ENCODE data around the gene NPHS2.

Gene NPHS2
- 0 to 0.17 (median 0) reads per million in 3 donors for total RNA-seq

DNA sequence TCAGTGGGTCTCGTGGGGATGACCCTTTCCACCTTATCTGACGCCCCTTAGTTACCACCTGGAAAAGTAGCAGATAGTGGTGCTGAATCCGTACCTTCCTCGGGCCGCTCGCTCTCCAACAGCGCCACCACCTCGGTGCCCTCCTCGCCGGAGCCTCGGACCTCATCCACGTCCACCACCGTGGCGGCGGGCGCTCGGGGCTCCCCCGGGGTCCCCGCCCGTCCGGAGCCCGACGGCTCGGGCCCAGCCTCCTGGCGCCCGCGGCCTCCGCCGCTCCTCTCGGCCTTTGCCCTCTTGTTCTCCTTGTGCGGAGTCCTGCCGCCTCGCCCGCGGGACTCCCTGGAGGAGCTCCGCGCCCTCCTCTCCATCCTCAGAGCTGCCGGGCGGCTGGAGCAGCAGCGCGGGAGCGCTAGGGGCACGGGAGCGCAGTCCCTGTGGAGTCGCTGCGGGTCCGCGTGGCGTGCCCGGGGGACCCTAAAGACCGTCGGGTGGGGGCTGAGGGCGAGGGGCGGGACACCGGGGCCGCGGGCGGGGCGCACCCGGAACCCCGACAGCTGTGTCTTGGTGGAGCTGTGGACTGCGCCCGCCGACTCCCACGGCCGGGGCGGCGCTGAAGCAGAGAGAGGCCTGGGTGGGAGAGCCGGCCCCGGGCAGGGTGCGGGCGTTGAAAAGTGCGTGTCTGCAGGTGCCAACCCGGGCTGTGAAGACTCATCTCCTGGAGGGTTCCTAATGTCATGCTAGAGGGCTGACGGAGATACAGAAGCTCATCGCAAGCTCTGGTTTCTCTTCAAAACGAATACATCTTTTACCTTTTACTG, at the start of gene NPHS2:
TSS of gene NPHS2 (minus strand) at position 452 of the 818 bp plus-strand sequence. CDS start at position 368, 84 bp downstream.
- Histone ChIP-seq H3K4me3 (ENCODE audit: insufficient read depth, low read depth, low read length, poor library complexity, severe bottlenecking) (no peak within 1 kb of the TSS), H3K27ac (ENCODE audit: insufficient read depth, low read length, poor library complexity, severe bottlenecking) (no peak within 1 kb of the TSS), H3K27me3 (replicated peaks; ENCODE audit: control insufficient read depth, insufficient read depth, low read length, poor library complexity, severe bottlenecking) (peaks cover 7% of the 10 kb centered on the region), H3K4me1 (ENCODE audit: control insufficient read depth, insufficient read depth, low read length, poor library complexity, severe bottlenecking) (no peaks in the 10 kb centered on the region), H3K9me3 (ENCODE audit: control insufficient read depth, low read length) (no peaks in the 10 kb centered on the region), H3K36me3 (ENCODE audit: control insufficient read depth, insufficient read depth, low read length) (no peaks in the 10 kb centered on the region)
- DNase-seq = no peak

- no peak overlapping the region for H3K27ac ChIP-seq (ENCODE audit: insufficient read depth, low read length, poor library complexity, severe bottlenecking)
- no peak for DNase-seq
- peaks cover 3% of the 10 kb centered on the region for H3K27me3 ChIP-seq (replicated peaks; ENCODE audit: control insufficient read depth, insufficient read depth, low read length, poor library complexity, severe bottlenecking)
- H3K36me3 ChIP-seq (ENCODE audit: control insufficient read depth, insufficient read depth, low read length) = no peaks in the 10 kb centered on the region
- no peaks in the 10 kb centered on the region for H3K4me1 ChIP-seq (ENCODE audit: control insufficient read depth, insufficient read depth, low read length, poor library complexity, severe bottlenecking)
- no peaks in the 10 kb centered on the region for H3K9me3 ChIP-seq (ENCODE audit: control insufficient read depth, low read length)
- no peak overlapping the region for H3K4me3 ChIP-seq (ENCODE audit: insufficient read depth, low read depth, low read length, poor library complexity, severe bottlenecking)
Observed at GRCh38 chr1:179612361-179612760, 36.6 kb upstream of the NPHS2 start.

GRCh38 chr1:179601093-179601492, 25.3 kb upstream of the NPHS2 start:
- Histone ChIP-seq H3K9me3 (ENCODE audit: control insufficient read depth, low read length) (no peaks in the 10 kb centered on the region), H3K4me1 (ENCODE audit: control insufficient read depth, insufficient read depth, low read length, poor library complexity, severe bottlenecking) (no peaks in the 10 kb centered on the region), H3K36me3 (ENCODE audit: control insufficient read depth, insufficient read depth, low read length) (no peaks in the 10 kb centered on the region), H3K4me3 (ENCODE audit: insufficient read depth, low read depth, low read length, poor library complexity, severe bottlenecking) (no peak overlapping the region), H3K27ac (ENCODE audit: insufficient read depth, low read length, poor library complexity, severe bottlenecking) (no peak overlapping the region), H3K27me3 (replicated peaks; ENCODE audit: control insufficient read depth, insufficient read depth, low read length, poor library complexity, severe bottlenecking) (no peaks in the 10 kb centered on the region)
- DNase-seq = no peak

DNA sequence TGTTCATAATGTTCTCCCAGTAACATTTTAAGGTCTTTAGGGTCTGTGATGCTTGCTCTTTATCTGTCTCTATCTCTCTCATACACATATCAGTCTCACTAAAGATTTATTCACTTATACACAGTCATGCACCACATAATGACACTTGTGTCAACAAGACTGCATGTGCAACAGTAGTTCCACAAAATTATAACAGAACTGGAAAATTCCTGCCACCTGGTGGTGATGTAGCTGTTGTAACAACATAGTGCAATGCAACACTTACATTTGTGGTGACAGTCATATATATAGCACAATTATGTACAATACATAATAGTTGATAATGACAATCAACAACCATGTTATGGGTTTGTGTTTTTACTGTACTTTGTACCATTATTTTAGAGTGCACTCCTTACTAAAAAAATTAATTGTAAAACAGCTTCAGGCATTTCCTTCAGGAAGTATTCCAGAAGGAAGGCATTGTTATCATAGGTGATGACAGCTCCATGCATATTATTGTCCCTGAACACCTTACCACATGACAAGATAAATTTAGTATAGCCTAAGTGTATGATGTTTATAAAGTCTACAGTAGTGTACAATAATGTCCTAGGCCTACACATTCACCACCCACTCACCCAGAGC, 24.0 kb upstream of the NPHS2 start:
- no peak overlapping the region for H3K4me3 ChIP-seq (ENCODE audit: insufficient read depth, low read depth, low read length, poor library complexity, severe bottlenecking)
- no peaks in the 10 kb centered on the region for H3K4me1 ChIP-seq (ENCODE audit: control insufficient read depth, insufficient read depth, low read length, poor library complexity, severe bottlenecking)
- no peaks in the 10 kb centered on the region for H3K27me3 ChIP-seq (replicated peaks; ENCODE audit: control insufficient read depth, insufficient read depth, low read length, poor library complexity, severe bottlenecking)
- H3K36me3 ChIP-seq (ENCODE audit: control insufficient read depth, insufficient read depth, low read length) = no peaks in the 10 kb centered on the region
- H3K9me3 ChIP-seq (ENCODE audit: control insufficient read depth, low read length) = no peaks in the 10 kb centered on the region
- H3K27ac ChIP-seq (ENCODE audit: insufficient read depth, low read length, poor library complexity, severe bottlenecking) = no peak overlapping the region
- DNase-seq = no peak

- no peak overlapping the region for H3K4me3 ChIP-seq (ENCODE audit: insufficient read depth, low read depth, low read length, poor library complexity, severe bottlenecking)
- no peaks in the 10 kb centered on the region for H3K27me3 ChIP-seq (replicated peaks; ENCODE audit: control insufficient read depth, insufficient read depth, low read length, poor library complexity, severe bottlenecking)
- H3K9me3 ChIP-seq (ENCODE audit: control insufficient read depth, low read length) = no peaks in the 10 kb centered on the region
- H3K27ac ChIP-seq (ENCODE audit: insufficient read depth, low read length, poor library complexity, severe bottlenecking) = no peak overlapping the region
- H3K36me3 ChIP-seq (ENCODE audit: control insufficient read depth, insufficient read depth, low read length) = no peaks in the 10 kb centered on the region
- no peak for DNase-seq
- no peaks in the 10 kb centered on the region for H3K4me1 ChIP-seq (ENCODE audit: control insufficient read depth, insufficient read depth, low read length, poor library complexity, severe bottlenecking)
Observed at GRCh38 chr1:179598631-179599030, 22.9 kb upstream of the NPHS2 start.

DNA sequence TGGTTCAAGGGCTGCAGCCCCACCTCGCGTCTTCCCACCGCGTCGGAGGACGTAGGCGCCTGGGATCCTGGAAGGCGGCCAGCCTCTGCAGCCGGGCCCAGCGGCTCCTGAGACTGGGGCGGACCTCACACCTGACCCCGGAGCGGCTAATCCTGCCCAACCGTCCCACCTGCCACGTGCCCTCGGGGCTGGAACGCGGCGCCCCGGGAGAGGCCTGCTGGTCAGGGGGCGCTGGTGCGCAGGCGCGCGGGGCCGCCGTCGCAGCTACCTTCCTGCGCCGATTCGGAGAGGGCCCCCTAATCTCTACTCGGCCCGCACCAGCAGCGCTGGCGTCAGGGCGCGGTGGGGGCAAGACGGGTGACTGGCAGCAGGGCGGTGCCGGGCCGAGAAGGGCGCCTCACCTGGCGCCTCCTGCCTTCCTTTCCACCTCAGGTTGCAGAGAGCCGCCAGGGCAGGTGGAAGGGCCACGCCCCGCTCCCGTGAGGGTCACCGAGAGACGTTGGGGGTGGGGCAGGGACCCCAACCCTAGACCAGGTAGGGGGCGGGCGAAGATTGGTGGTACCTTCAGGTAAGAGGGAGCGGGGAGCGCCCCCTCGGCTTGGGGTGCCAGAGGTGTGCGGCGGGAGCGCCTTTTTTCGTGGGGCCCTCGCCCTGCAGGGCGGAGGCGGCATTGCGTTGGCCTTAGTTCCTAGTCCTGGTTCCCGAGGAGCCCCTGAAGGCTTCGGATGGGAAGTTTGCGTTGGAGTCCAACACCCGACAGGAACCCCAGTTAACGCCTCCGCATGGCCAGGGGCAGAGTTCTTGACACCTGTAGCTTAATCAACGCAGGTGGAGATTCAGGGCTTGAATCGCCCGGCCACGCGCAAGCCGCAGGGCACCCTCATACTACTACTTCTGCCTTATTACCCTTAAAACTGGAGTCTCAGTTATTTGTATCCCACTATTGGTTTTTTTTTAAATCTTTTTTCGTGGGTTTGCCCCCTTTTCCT, 16.1 kb upstream of the NPHS2 start, which contains the start of gene TDRD5:
TSS of gene TDRD5 (plus strand) at position 241 of the 989 bp plus-strand sequence. CDS start 784 bp downstream, outside the sequence.
- Histone ChIP-seq H3K27ac (ENCODE audit: insufficient read depth, low read length, poor library complexity, severe bottlenecking) (no peak within 1 kb of the TSS), H3K9me3 (ENCODE audit: control insufficient read depth, low read length) (no peaks in the 10 kb centered on the region), H3K4me1 (ENCODE audit: control insufficient read depth, insufficient read depth, low read length, poor library complexity, severe bottlenecking) (no peaks in the 10 kb centered on the region), H3K36me3 (ENCODE audit: control insufficient read depth, insufficient read depth, low read length) (no peaks in the 10 kb centered on the region), H3K27me3 (replicated peaks; ENCODE audit: control insufficient read depth, insufficient read depth, low read length, poor library complexity, severe bottlenecking) (no peaks in the 10 kb centered on the region), H3K4me3 (ENCODE audit: insufficient read depth, low read depth, low read length, poor library complexity, severe bottlenecking) (no peak within 1 kb of the TSS)
- DNase-seq = no peak

- no peak overlapping the region for H3K27ac ChIP-seq (ENCODE audit: insufficient read depth, low read length, poor library complexity, severe bottlenecking)
Observed at GRCh38 chr1:179591253-179591591, 15.5 kb upstream of the NPHS2 start.

DNA sequence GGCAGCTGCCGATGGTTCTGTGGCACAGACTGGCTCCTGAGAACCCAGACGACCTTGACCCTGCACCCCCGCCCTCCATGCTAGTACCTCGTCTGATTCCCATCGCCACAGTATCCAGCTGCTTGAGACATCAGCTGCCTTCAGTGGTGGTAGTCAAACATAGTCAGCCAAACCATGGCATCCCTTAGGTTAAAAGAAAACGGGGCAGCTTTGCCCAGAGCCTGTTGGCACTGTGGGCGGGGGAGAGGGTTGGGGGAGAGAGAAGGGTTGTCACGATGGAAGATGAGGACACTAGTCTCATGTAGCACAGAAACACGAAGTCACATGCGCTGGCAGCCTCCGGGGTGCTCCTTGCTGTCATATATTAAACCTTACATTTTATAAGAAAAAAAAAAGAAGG, 14.9 kb upstream of the NPHS2 start:
- H3K9me3 ChIP-seq (ENCODE audit: control insufficient read depth, low read length) = no peaks in the 10 kb centered on the region
- H3K4me3 ChIP-seq (ENCODE audit: insufficient read depth, low read depth, low read length, poor library complexity, severe bottlenecking) = no peak overlapping the region
- H3K27me3 ChIP-seq (replicated peaks; ENCODE audit: control insufficient read depth, insufficient read depth, low read length, poor library complexity, severe bottlenecking) = no peaks in the 10 kb centered on the region
- no peak overlapping the region for H3K27ac ChIP-seq (ENCODE audit: insufficient read depth, low read length, poor library complexity, severe bottlenecking)
- H3K4me1 ChIP-seq (ENCODE audit: control insufficient read depth, insufficient read depth, low read length, poor library complexity, severe bottlenecking) = no peaks in the 10 kb centered on the region
- no peaks in the 10 kb centered on the region for H3K36me3 ChIP-seq (ENCODE audit: control insufficient read depth, insufficient read depth, low read length)
- no peak for DNase-seq

More at GRCh38 chr1:179591253-179591591, 15.5 kb upstream of the NPHS2 start:
- H3K36me3 ChIP-seq (ENCODE audit: control insufficient read depth, insufficient read depth, low read length) = no peaks in the 10 kb centered on the region
- H3K4me1 ChIP-seq (ENCODE audit: control insufficient read depth, insufficient read depth, low read length, poor library complexity, severe bottlenecking) = no peaks in the 10 kb centered on the region
- no peaks in the 10 kb centered on the region for H3K27me3 ChIP-seq (replicated peaks; ENCODE audit: control insufficient read depth, insufficient read depth, low read length, poor library complexity, severe bottlenecking)
- H3K9me3 ChIP-seq (ENCODE audit: control insufficient read depth, low read length) = no peaks in the 10 kb centered on the region
- no peak for DNase-seq
- H3K4me3 ChIP-seq (ENCODE audit: insufficient read depth, low read depth, low read length, poor library complexity, severe bottlenecking) = no peak overlapping the region

DNA sequence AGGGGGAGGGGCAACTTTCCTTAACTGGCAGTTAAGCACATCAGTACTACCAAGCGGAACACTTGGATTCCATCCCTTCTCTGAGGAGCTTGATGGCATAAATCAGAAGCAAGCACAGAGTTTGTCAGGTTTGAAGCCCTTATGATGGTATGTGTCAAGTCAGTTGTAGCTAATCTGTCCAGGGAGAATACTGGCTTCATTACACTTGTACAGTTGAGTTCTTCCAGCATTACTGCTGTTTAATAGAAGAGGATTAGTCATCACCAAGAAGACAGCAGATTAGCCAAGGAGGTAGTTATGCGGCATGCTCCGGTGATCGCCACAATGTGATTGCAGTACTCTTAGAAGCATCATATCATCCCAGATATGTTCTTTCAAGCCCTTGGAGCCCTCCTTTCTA, 13.8 kb upstream of the NPHS2 start:
- Histone ChIP-seq H3K4me3 (ENCODE audit: insufficient read depth, low read depth, low read length, poor library complexity, severe bottlenecking) (no peak overlapping the region), H3K27ac (ENCODE audit: insufficient read depth, low read length, poor library complexity, severe bottlenecking) (no peak overlapping the region), H3K4me1 (ENCODE audit: control insufficient read depth, insufficient read depth, low read length, poor library complexity, severe bottlenecking) (no peaks in the 10 kb centered on the region), H3K27me3 (replicated peaks; ENCODE audit: control insufficient read depth, insufficient read depth, low read length, poor library complexity, severe bottlenecking) (no peaks in the 10 kb centered on the region), H3K9me3 (ENCODE audit: control insufficient read depth, low read length) (no peaks in the 10 kb centered on the region), H3K36me3 (ENCODE audit: control insufficient read depth, insufficient read depth, low read length) (no peaks in the 10 kb centered on the region)
- no peak for DNase-seq

All from effector memory CD4-positive, alpha-beta T cell (primary cell).